GM23338 (cell line): ENCODE data around the gene FBN3. TPM values are rescaled to one million over a fixed set of nuclear protein-coding genes. Genes with fewer than 3 reads are reported as not detected.
"Not testable (repeated sequence)": the region's sequence is repeated elsewhere in the genome, so short reads cannot be mapped to it uniquely, and the experiment has no call there.

Experiments
- ATAC-seq: fragments of 200-7000 bp; cut with Tn5 transposase; 3 replicates; pipeline ENCODE4 v1.9.1; 2020
- DNase-seq: peaks from one replicate; pipeline ENCODE4 v3.0.0-alpha.2; 2015; ENCODE audit warnings: low spot score
- H2AFZ ChIP-seq: fragments of 200-600 bp; sonication (generic); 2 replicates; pipeline ENCODE4 v1.8.0; 2016; ENCODE audit warnings: antibody characterized with exemption, mild to moderate bottlenecking, moderate library complexity
- H3F3A ChIP-seq: fragments of 200-600 bp; sonication (generic); replicated peaks from 2 replicates; pipeline ENCODE4 v1.8.0; 2017; ENCODE audit warnings: antibody characterized with exemption, mixed run types, low read depth
- H3K27ac ChIP-seq: fragments of 200-600 bp; sonication (generic); 2 replicates; pipeline ENCODE4 v1.6.1; 2016; ENCODE audit warnings: low read depth
- H3K27me3 ChIP-seq: fragments of 200-600 bp; sonication (generic); 2 replicates; pipeline ENCODE4 v1.8.0; 2016; ENCODE audit warnings: mild to moderate bottlenecking, mixed run types, moderate library complexity; ENCODE audit not compliant: insufficient read depth
- H3K36me3 ChIP-seq: fragments of 200-600 bp; sonication (generic); 2 replicates; pipeline ENCODE4 v1.8.0; 2016; ENCODE audit warnings: mild to moderate bottlenecking; ENCODE audit not compliant: insufficient read depth
- H3K4me1 ChIP-seq: fragments of 200-600 bp; sonication (generic); 2 replicates; pipeline ENCODE4 v1.8.0; 2016; ENCODE audit warnings: mild to moderate bottlenecking, moderate library complexity; ENCODE audit not compliant: insufficient read depth
- H3K4me2 ChIP-seq: fragments of 200-600 bp; sonication (generic); 2 replicates; pipeline ENCODE4 v1.7.1; 2017; ENCODE audit warnings: mixed run types
- H3K4me3 ChIP-seq: fragments of 200-600 bp; sonication (generic); 2 replicates; pipeline ENCODE4 v1.6.1; 2016; ENCODE audit warnings: mixed run types
- H3K79me2 ChIP-seq: fragments of 200-600 bp; sonication (generic); replicated peaks from 2 replicates; pipeline ENCODE4 v1.8.0; 2017; ENCODE audit warnings: mild to moderate bottlenecking; ENCODE audit not compliant: insufficient read depth
- H3K9me2 ChIP-seq: fragments of 200-600 bp; sonication (generic); 2 replicates; pipeline ENCODE4 v1.8.0; 2017; ENCODE audit not compliant: insufficient read depth
- H4K20me1 ChIP-seq: fragments of 200-600 bp; sonication (generic); replicated peaks from 2 replicates; pipeline ENCODE4 v1.8.0; 2017; ENCODE audit warnings: mild to moderate bottlenecking; ENCODE audit not compliant: insufficient read depth
- H3K27ac Mint-ChIP-seq: 2 replicates; pipeline ENCODE4 v1.8.0; 2020; ENCODE audit warnings: inconsistent platforms, mild to moderate bottlenecking, moderate library complexity, mixed read lengths
- H3K27me3 Mint-ChIP-seq: 3 replicates; pipeline ENCODE4 v1.8.0; 2022; ENCODE audit warnings: low read depth, mild to moderate bottlenecking, moderate library complexity, mixed read lengths, inconsistent platforms; ENCODE audit not compliant: insufficient read depth, poor library complexity
- H3K36me3 Mint-ChIP-seq: 3 replicates; pipeline ENCODE4 v1.8.0; 2021; ENCODE audit warnings: low read depth, mild to moderate bottlenecking, inconsistent platforms, moderate library complexity, mixed read lengths
- H3K4me1 Mint-ChIP-seq: 3 replicates; pipeline ENCODE4 v1.8.0; 2020; ENCODE audit warnings: mild to moderate bottlenecking, inconsistent platforms, mixed read lengths
- H3K4me3 Mint-ChIP-seq: 3 replicates; pipeline ENCODE4 v1.8.0; 2021; ENCODE audit warnings: moderate library complexity, mild to moderate bottlenecking, inconsistent platforms, mixed read lengths
- H3K9me3 Mint-ChIP-seq: 3 replicates; pipeline ENCODE4 v1.8.0; 2020; ENCODE audit warnings: moderate library complexity, mild to moderate bottlenecking, inconsistent platforms, mixed read lengths
- JUNB ChIP-seq: IDR thresholded peaks from one replicate; pipeline ENCODE4 v1.6.1; 2016; ENCODE audit warnings: antibody characterized with exemption; ENCODE audit not compliant: unreplicated experiment
- NANOG ChIP-seq: IDR thresholded peaks from 2 replicates; pipeline ENCODE4 v1.6.1; 2016; ENCODE audit warnings: antibody characterized with exemption, borderline replicate concordance
- REST ChIP-seq: IDR thresholded peaks from one replicate; pipeline ENCODE4 v1.6.1; 2018; ENCODE audit warnings: antibody characterized with exemption; ENCODE audit not compliant: unreplicated experiment
- STAT1 ChIP-seq: IDR thresholded peaks from one replicate; pipeline ENCODE4 v1.6.1; 2016; ENCODE audit warnings: antibody characterized with exemption; ENCODE audit not compliant: unreplicated experiment
- ZNF114 ChIP-seq: fragments of 250-450 bp; sonication (Bioruptor Pico); IDR thresholded peaks from 2 replicates; pipeline ENCODE4 v1.5.0; 2020; ENCODE audit warnings: mild to moderate bottlenecking, moderate library complexity
- ZNF462 ChIP-seq: fragments of 250-450 bp; sonication (Bioruptor Pico); IDR thresholded peaks from 2 replicates; pipeline ENCODE4 v1.5.0; 2020; ENCODE audit warnings: mild to moderate bottlenecking, moderate library complexity
- polyA plus RNA-seq: library from polyadenylated mRNA; unstranded; fragments of >200 nt; fragmentation: Nextera tagmentation; extraction: Ambion mirVana; gene quantifications from 2 replicates; pipeline ENCODE4 v1.2.1, GENCODE V29; 2016
- total RNA-seq: library from RNA; depleted of rRNA; stranded (reverse); fragments of >200 nt; shearing (Covaris generic); gene quantifications from 2 replicates; pipeline ENCODE4 v1.2.3, GENCODE V29; 2014

Gene FBN3
- total and polyA plus RNA-seq, 2 experiments from 2014 or later = 8.5 to 54.5 TPM

GRCh38 chr19:8034178-8034525 is 115.2 kb downstream of the FBN3 start (continued):
- no peak for TF ChIP-seq REST
- no peak for TF ChIP-seq STAT1
- TF ChIP-seq NANOG = no peak

GRCh38 chr19:8033287-8034177 is 115.9 kb downstream of the FBN3 start:
- H3K9me3 Mint-ChIP-seq, H3K4me3 ChIP-seq: not testable (repeated sequence)
- H2AFZ ChIP-seq = peak overlapping the region; percentile 64

DNA sequence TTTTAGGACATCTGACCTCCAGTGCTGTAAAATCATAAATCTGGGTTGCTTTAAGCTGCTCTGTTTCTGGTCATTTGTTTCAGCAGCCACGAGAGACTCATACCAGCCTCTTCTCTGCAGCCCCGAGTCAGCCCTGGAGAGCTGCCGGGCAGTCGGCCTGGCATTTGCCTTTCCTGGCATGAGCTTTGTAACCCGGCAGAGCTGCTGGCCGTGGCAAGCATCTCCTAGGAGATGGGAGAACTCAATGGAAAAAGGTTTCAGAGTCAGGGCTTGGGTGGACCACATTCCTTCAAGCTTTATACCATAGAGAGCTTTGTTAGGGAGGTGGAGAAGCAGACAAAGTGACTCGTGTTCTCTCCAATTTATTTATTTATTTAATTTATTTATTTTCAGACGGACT is 118.4 kb downstream of the FBN3 start:
- peaks cover 21% of the 10 kb centered on the region for H3K4me1 Mint-ChIP-seq
- TF ChIP-seq ZNF114 (CRISPR knock-in tag) (no peak), JUNB (no peak), ZNF462 (CRISPR knock-in tag) (no peak), NANOG (no peak)

More at GRCh38 chr19:8033287-8034177, 115.9 kb downstream of the FBN3 start:
- H3K36me3 ChIP-seq, H4K20me1 ChIP-seq, H3K9me2 ChIP-seq, H3K4me2 ChIP-seq, H3F3A ChIP-seq, H3K79me2 ChIP-seq, H3K36me3 Mint-ChIP-seq, H3K27me3 ChIP-seq: not testable (repeated sequence)
- H3K27ac Mint-ChIP-seq = peak overlapping the region; percentile 94
- H3K4me3 Mint-ChIP-seq = peak overlapping the region; percentile 8; the same call in 2 of the 3 replicates
- DNase-seq (peak; percentile 65), ATAC-seq (peak; percentile 51)
- peaks cover 16% of the 10 kb centered on the region for H3K27me3 Mint-ChIP-seq
- Histone ChIP-seq H3K4me1 (peaks cover 11% of the 10 kb centered on the region), H3K27ac (peak overlapping the region; percentile 88)
- peaks cover 25% of the 10 kb centered on the region for H3K4me1 Mint-ChIP-seq

More for the DNA sequence above, 118.4 kb downstream of the FBN3 start:
- no peak for ATAC-seq
- Mint-ChIP-seq H3K36me3 (no peaks in the 10 kb centered on the region), H3K27me3 (peaks cover 13% of the 10 kb centered on the region), H3K27ac (no peak overlapping the region), H3K4me3 (no peak overlapping the region), H3K9me3 (no peaks in the 10 kb centered on the region)
- Histone ChIP-seq H3K36me3 (no peaks in the 10 kb centered on the region), H2AFZ (no peak overlapping the region; the same call in 1 of the 2 replicates), H3K79me2 (no peaks in the 10 kb centered on the region), H3K27me3 (no peaks in the 10 kb centered on the region), H3K4me3 (no peak overlapping the region), H4K20me1 (no peaks in the 10 kb centered on the region), H3K9me2 (no peaks in the 10 kb centered on the region), H3K4me2 (no peak overlapping the region), H3F3A (0 out of 2 replicates have a peak, but pooled peaks cover 2% of the 10 kb centered on the region), H3K27ac (no peak overlapping the region), H3K4me1 (peaks cover 9% of the 10 kb centered on the region)
- no peak for DNase-seq
